CD14-positive monocyte (primary cell): Measurements from ENCODE around the gene CPN2. TPM values are rescaled to one million over a fixed set of nuclear protein-coding genes. Genes with fewer than 3 reads are reported as not detected.
A peak's percentile ranks its signal among the peaks of the same experiment; 100 is the strongest.

Source experiments
- DNase-seq, 3 donors: peaks; one replicate each; pipeline ENCODE4 v3.0.0-alpha.2; 2011 to 2022
- H2AFZ ChIP-seq: 2 replicates; pipeline ENCODE4 v1.6.0; 2012; ENCODE audit warnings: mild to moderate bottlenecking, low read depth, low read length, inconsistent platforms; ENCODE audit not compliant: insufficient read depth, poor library complexity, severe bottlenecking
- H3K27ac ChIP-seq, 2 donors: 1 replicate in 1 of 2; 2 replicates in 1 of 2; pipeline ENCODE4 v1.5.1; 2012 to 2013; ENCODE audit warnings: low read length in 2 of 2, control low read depth in 1 of 2, inconsistent platforms in 1 of 2, low read depth in 1 of 2, mild to moderate bottlenecking in 1 of 2
- H3K27me3 ChIP-seq, 2 donors: one replicate each; pipeline versions ENCODE4 v1.6.0 to v1.6.1; 2011 to 2013; ENCODE audit warnings: low read length in 2 of 2; ENCODE audit not compliant: control insufficient read depth in 2 of 2, insufficient read depth in 2 of 2
- H3K36me3 ChIP-seq, 2 donors: replicated peaks in 1 of 2; 1 replicate in 1 of 2; 2 replicates in 1 of 2; pipeline versions ENCODE4 v1.5.1 to v1.6.1; 2012 to 2013; ENCODE audit warnings: low read length in 2 of 2, control low read depth in 1 of 2, inconsistent platforms in 1 of 2, mild to moderate bottlenecking in 1 of 2; ENCODE audit not compliant: insufficient read depth in 2 of 2, control insufficient read depth in 1 of 2
- H3K4me1 ChIP-seq, 2 donors: 1 replicate in 1 of 2; 2 replicates in 1 of 2; pipeline versions ENCODE4 v1.5.1 to v1.6.1; 2012 to 2013; ENCODE audit warnings: low read length in 2 of 2, control low read depth in 1 of 2, inconsistent platforms in 1 of 2, mild to moderate bottlenecking in 1 of 2, moderate library complexity in 1 of 2; ENCODE audit not compliant: insufficient read depth in 2 of 2, control insufficient read depth in 1 of 2
- H3K4me2 ChIP-seq: replicated peaks from 2 replicates; pipeline ENCODE3; 2012; ENCODE audit warnings: low read length, moderate library complexity, mild to moderate bottlenecking; ENCODE audit not compliant: poor library complexity, severe bottlenecking; ENCODE audit errors: extremely low read depth
- H3K4me3 ChIP-seq, 3 experiments: fragments of 200-600 bp in 1 of 3; sonication (generic) in 1 of 3; replicated peaks in 1 of 3; 1 replicate in 2 of 3; 2 replicates in 1 of 3; pipeline ENCODE4 v1.5.1; 2011 to 2013; ENCODE audit warnings: low read length in 3 of 3, mild to moderate bottlenecking in 3 of 3, control low read depth in 2 of 3, low read depth in 2 of 3, inconsistent platforms in 1 of 3, moderate library complexity in 1 of 3
- H3K79me2 ChIP-seq: 2 replicates; pipeline ENCODE4 v1.6.0; 2012; ENCODE audit warnings: mild to moderate bottlenecking, control low read depth, inconsistent platforms, low read length, moderate library complexity; ENCODE audit not compliant: insufficient read depth
- H3K9ac ChIP-seq: 2 replicates; pipeline ENCODE4 v1.6.0; 2017; ENCODE audit warnings: low read length, mild to moderate bottlenecking; ENCODE audit not compliant: insufficient read depth, poor library complexity, severe bottlenecking
- H3K9me3 ChIP-seq, 2 donors: replicated peaks in 1 of 2; 1 replicate in 1 of 2; 2 replicates in 1 of 2; pipeline versions ENCODE4 v1.5.1 to v1.6.1; 2012 to 2013; ENCODE audit warnings: low read length in 2 of 2, control low read depth in 1 of 2; ENCODE audit not compliant: control insufficient read depth in 1 of 2, insufficient read depth in 1 of 2
- H4K20me1 ChIP-seq: 2 replicates; pipeline ENCODE4 v1.6.0; 2012; ENCODE audit warnings: mild to moderate bottlenecking, low read length, control low read depth, moderate library complexity; ENCODE audit not compliant: insufficient read depth
- H3K27ac Mint-ChIP-seq, 7 donors: one replicate each; pipeline ENCODE4 v1.8.0; 2020; ENCODE audit warnings: mild to moderate bottlenecking in 7 of 7, mixed read lengths in 7 of 7, moderate library complexity in 6 of 7, inconsistent platforms in 2 of 7
- H3K27me3 Mint-ChIP-seq, 3 donors: one replicate each; pipeline ENCODE4 v1.8.0; 2021 to 2022; ENCODE audit warnings: low read depth in 3 of 3, mild to moderate bottlenecking in 3 of 3, mixed read lengths in 3 of 3, moderate library complexity in 3 of 3, inconsistent platforms in 1 of 3
- H3K36me3 Mint-ChIP-seq, 2 donors: one replicate each; pipeline ENCODE4 v1.8.0; 2020; ENCODE audit warnings: mixed read lengths in 2 of 2, inconsistent platforms in 1 of 2, mild to moderate bottlenecking in 1 of 2
- H3K4me1 Mint-ChIP-seq: one replicate; pipeline ENCODE4 v1.8.0; 2020; ENCODE audit warnings: mild to moderate bottlenecking, mixed read lengths
- H3K4me3 Mint-ChIP-seq, 2 donors: one replicate each; pipeline ENCODE4 v1.8.0; 2020; ENCODE audit warnings: mild to moderate bottlenecking in 2 of 2, mixed read lengths in 2 of 2, moderate library complexity in 1 of 2
- H3K9me3 Mint-ChIP-seq, 7 donors: one replicate each; pipeline ENCODE4 v1.8.0; 2020 to 2022; ENCODE audit warnings: mixed read lengths in 7 of 7, mild to moderate bottlenecking in 6 of 7, moderate library complexity in 6 of 7, inconsistent platforms in 2 of 7
- WGBS: methylation state at CpG from one replicate; pipeline ENCODE4 v1.1.5; 2013; ENCODE audit warnings: missing lambda C conversion rate; ENCODE audit not compliant: insufficient coverage; 5-methylcytosine and 5-hydroxymethylcytosine counted together
- intact Hi-C, 2 donors: fragments of 100-400 bp; cut with micrococcal nuclease; formaldehyde crosslinking; loops; one replicate each; pipeline versions ENCODE4 v1.15.0 to v1.15.1; 2023
- polyA plus RNA-seq, 3 donors: library from polyadenylated mRNA; depleted of rRNA in 1 of 3; unstranded in 2 of 3; stranded (reverse) in 1 of 3; fragments of 300-500 nt in 2 of 3; fragments of >200 nt in 1 of 3; fragmentation: Illumina TruSeq in 2 of 3; gene quantifications; 1 replicate in 2 of 3; 2 replicates in 1 of 3; pipeline ENCODE4 v1.2.3, GENCODE V29; 2012 to 2021
- TF ChIP-seq, protein P1 (sequence below): fragments of 200-600 bp; IDR thresholded peaks from one replicate; pipeline ENCODE4 v1.8.0; 2022; ENCODE audit warnings: antibody characterized with exemption, mild to moderate bottlenecking

CPN2 gene
- polyA plus RNA-seq, 3 donors, result not detected

- Histone ChIP-seq H3K4me3 (peak within 1 kb of the TSS in 1 of 3 experiments; percentile 60), H3K9ac (peak within 1 kb of the TSS; percentile 8), H3K9me3 (peaks cover 0 to 15% of the 10 kb centered on the region in 2 donors), H3K79me2 (no peaks in the 10 kb centered on the region), H3K4me2 (peak within 1 kb of the TSS; percentile 70), H3K27ac (no peak within 1 kb of the TSS), H3K36me3 (peaks cover 3 to 11% of the 10 kb centered on the region in 2 donors), H3K27me3 (peaks cover 30 to 57% of the 10 kb centered on the region in 2 donors), H4K20me1 (no peaks in the 10 kb centered on the region), H2AFZ (no peak within 1 kb of the TSS), H3K4me1 (peaks cover 21 to 25% of the 10 kb centered on the region in 2 donors)
- no peak for DNase-seq
- peaks cover 56 to 60% (median 56%) of the 10 kb centered on the region in 3 donors for H3K27me3 Mint-ChIP-seq
- no peak within 1 kb of the TSS for H3K27ac Mint-ChIP-seq
- peak within 1 kb of the TSS; percentile 49 to 87 for H3K4me3 Mint-ChIP-seq
- TF ChIP-seq, protein P1, sequence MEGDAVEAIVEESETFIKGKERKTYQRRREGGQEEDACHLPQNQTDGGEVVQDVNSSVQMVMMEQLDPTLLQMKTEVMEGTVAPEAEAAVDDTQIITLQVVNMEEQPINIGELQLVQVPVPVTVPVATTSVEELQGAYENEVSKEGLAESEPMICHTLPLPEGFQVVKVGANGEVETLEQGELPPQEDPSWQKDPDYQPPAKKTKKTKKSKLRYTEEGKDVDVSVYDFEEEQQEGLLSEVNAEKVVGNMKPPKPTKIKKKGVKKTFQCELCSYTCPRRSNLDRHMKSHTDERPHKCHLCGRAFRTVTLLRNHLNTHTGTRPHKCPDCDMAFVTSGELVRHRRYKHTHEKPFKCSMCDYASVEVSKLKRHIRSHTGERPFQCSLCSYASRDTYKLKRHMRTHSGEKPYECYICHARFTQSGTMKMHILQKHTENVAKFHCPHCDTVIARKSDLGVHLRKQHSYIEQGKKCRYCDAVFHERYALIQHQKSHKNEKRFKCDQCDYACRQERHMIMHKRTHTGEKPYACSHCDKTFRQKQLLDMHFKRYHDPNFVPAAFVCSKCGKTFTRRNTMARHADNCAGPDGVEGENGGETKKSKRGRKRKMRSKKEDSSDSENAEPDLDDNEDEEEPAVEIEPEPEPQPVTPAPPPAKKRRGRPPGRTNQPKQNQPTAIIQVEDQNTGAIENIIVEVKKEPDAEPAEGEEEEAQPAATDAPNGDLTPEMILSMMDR, result no peak
- WGBS, result 0% methylated on average over 1 of the region's 2 CpGs
- peaks cover 5% of the 10 kb centered on the region in 2 donors for H3K36me3 Mint-ChIP-seq
- peaks cover 0 to 11% (median 4%) of the 10 kb centered on the region in 7 donors for H3K9me3 Mint-ChIP-seq
- H3K4me1 Mint-ChIP-seq, result peaks cover 27% of the 10 kb centered on the region
- intact Hi-C loops, result loop anchor here in 1 of 2 donors (5.0 kb wide), 1 partner anchor 67 kb away; no protein-coding TSS in a partner anchor
These were observed 48.0 kb upstream of the CPN2 start, which contains the start of gene GP5 for GRCh38 chr3:194399166-194399565. TSS of gene GP5 (minus strand) at chr3:194399266. CDS start at chr3:194398282, 984 bp downstream.

- H3K4me2 ChIP-seq, result peak overlapping the region; percentile 70
- no peak for DNase-seq
- 1% methylated on average over 37 of the region's 38 CpGs for WGBS
- Mint-ChIP-seq H3K4me3 (peak overlapping the region; percentile 65 to 87), H3K27ac (peak overlapping the region in 1 of 7 donors; percentile 57), H3K9me3 (peaks cover 0 to 11% (median 4%) of the 10 kb centered on the region in 7 donors), H3K27me3 (peaks cover 57 to 61% (median 59%) of the 10 kb centered on the region in 3 donors), H3K36me3 (no peaks in the 10 kb centered on the region), H3K4me1 (peaks cover 27% of the 10 kb centered on the region)
- no peaks in the 10 kb centered on the region for H3K36me3 ChIP-seq
- no peak overlapping the region for H2AFZ ChIP-seq
- H3K4me1 ChIP-seq, result peaks cover 21 to 25% of the 10 kb centered on the region in 2 donors
- H3K27me3 ChIP-seq, result peaks cover 30 to 57% of the 10 kb centered on the region in 2 donors
- peak overlapping the region in 1 of 3 experiments; percentile 60 for H3K4me3 ChIP-seq
- no peaks in the 10 kb centered on the region for H3K79me2 ChIP-seq
- H3K9me3 ChIP-seq, result peaks cover 0 to 15% of the 10 kb centered on the region in 2 donors
- no peak overlapping the region for H3K27ac ChIP-seq
- peak overlapping the region; percentile 8 for H3K9ac ChIP-seq
- TF ChIP-seq, protein P1, result no peak
- H4K20me1 ChIP-seq, result no peaks in the 10 kb centered on the region
- intact Hi-C loops, result loop anchor here in 1 of 2 donors (5.0 kb wide), 1 partner anchor 66 kb away; no protein-coding TSS in a partner anchor
These were observed 46.7 kb upstream of the CPN2 start for GRCh38 chr3:194397757-194398312.
